ENCODE data around the gene FBXW10B. TPM values are rescaled to one million over a fixed set of nuclear protein-coding genes. Genes with fewer than 3 reads are reported as not detected.
"Not testable (repeated sequence)": the region's sequence is repeated elsewhere in the genome, so short reads cannot be mapped to it uniquely, and the experiment has no call there.

The FBXW10B gene
- total RNA-seq, 4 donors from 2014 or later, result 0.41 to 0.64 TPM; not detected in 2

DNA sequence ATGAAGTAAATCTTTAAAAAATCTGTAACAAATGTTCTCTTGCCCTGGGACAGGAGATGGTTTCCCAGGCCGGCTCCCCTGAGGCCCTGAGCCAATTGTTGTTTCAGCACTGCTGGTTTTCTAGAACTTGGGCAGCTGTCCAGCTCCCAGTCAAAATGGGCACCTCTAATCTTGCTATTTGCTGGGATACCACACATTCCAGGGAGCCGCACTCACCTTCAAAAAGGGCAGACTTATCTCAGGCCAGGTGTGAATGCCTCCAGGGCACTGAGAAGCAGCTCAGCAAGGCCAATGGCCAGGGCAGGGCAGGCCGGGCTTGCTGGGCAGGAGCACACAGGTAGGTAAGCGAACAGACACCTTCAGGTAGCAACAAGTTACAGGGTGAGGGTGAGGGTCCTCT is 40.2 kb upstream of the FBXW10B start:
- Histone ChIP-seq H3K27ac (no peak overlapping the region), H3K4me3 (no peak overlapping the region), H3K27me3 (no peaks in the 10 kb centered on the region), H3K9me3 (no peaks in the 10 kb centered on the region), H3K36me3 (no peaks in the 10 kb centered on the region), H3K4me1 (no peaks in the 10 kb centered on the region)
- TF ChIP-seq, protein P1, sequence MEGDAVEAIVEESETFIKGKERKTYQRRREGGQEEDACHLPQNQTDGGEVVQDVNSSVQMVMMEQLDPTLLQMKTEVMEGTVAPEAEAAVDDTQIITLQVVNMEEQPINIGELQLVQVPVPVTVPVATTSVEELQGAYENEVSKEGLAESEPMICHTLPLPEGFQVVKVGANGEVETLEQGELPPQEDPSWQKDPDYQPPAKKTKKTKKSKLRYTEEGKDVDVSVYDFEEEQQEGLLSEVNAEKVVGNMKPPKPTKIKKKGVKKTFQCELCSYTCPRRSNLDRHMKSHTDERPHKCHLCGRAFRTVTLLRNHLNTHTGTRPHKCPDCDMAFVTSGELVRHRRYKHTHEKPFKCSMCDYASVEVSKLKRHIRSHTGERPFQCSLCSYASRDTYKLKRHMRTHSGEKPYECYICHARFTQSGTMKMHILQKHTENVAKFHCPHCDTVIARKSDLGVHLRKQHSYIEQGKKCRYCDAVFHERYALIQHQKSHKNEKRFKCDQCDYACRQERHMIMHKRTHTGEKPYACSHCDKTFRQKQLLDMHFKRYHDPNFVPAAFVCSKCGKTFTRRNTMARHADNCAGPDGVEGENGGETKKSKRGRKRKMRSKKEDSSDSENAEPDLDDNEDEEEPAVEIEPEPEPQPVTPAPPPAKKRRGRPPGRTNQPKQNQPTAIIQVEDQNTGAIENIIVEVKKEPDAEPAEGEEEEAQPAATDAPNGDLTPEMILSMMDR (IDR thresholded peaks at IDR 0.05), result no peak
- no peak for TF ChIP-seq POLR2A (IDR thresholded peaks at IDR 0.05)
- intact Hi-C loops (cut with DNase I; ENCODE audit: low total_unique reads), result no loop called here
- DNase-seq, result no peak

DNA sequence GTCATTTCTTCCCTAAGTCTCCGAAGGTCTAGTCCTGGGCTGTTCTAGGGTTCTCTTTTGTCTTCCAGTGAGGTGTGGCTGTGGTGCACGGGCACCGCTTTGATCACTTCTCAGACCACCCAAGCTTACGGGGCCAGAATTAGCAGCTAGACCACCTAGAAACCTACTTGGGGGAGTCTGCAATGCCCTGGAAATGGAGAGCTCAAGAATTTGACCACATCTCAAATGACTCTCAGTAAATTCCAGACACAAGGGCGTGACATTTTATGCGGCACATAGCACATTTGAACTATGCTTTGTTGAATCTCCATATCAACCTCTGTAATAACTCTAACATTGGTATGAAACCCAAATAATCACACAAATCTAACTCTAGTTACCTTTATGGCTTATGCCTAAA is 39.7 kb upstream of the FBXW10B start:
- no peak for DNase-seq
- intact Hi-C loops (cut with DNase I; ENCODE audit: low total_unique reads), result no loop called here
- H3K27me3 ChIP-seq, result no peaks in the 10 kb centered on the region
- TF ChIP-seq, protein P1 (IDR thresholded peaks at IDR 0.05), result no peak
- no peak for TF ChIP-seq POLR2A (IDR thresholded peaks at IDR 0.05)
- no peaks in the 10 kb centered on the region for H3K4me1 ChIP-seq
- no peak overlapping the region for H3K27ac ChIP-seq
- no peak overlapping the region for H3K4me3 ChIP-seq
- no peaks in the 10 kb centered on the region for H3K9me3 ChIP-seq
- H3K36me3 ChIP-seq, result no peaks in the 10 kb centered on the region

DNA sequence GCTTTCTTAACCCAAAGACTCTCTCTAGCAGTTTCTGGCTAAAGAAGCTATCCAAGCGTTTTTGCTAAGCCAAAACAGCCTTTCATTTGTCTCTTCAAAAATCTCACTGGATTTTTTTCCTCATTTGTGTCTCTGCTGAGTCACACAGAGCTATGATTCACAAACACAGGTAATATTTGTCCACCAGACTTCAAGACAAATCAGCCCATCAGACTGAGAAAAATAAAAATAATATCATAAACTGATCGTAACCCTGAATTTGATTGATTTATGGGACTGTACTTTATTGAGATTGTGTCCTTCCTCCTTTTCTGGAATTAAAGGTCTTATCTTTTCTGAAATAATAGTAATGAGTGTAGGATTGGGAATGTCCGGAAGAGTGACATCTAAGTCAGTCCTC is 38.8 kb upstream of the FBXW10B start:
- intact Hi-C loops (cut with DNase I; ENCODE audit: low total_unique reads), result no loop called here
- TF ChIP-seq, protein P1 (IDR thresholded peaks at IDR 0.05), result no peak
- no peak for TF ChIP-seq POLR2A (IDR thresholded peaks at IDR 0.05)
- Histone ChIP-seq H3K27me3 (no peaks in the 10 kb centered on the region), H3K4me3 (no peak overlapping the region), H3K4me1 (no peaks in the 10 kb centered on the region), H3K36me3 (no peaks in the 10 kb centered on the region), H3K9me3 (no peaks in the 10 kb centered on the region), H3K27ac (no peak overlapping the region)
- no peak for DNase-seq

DNA sequence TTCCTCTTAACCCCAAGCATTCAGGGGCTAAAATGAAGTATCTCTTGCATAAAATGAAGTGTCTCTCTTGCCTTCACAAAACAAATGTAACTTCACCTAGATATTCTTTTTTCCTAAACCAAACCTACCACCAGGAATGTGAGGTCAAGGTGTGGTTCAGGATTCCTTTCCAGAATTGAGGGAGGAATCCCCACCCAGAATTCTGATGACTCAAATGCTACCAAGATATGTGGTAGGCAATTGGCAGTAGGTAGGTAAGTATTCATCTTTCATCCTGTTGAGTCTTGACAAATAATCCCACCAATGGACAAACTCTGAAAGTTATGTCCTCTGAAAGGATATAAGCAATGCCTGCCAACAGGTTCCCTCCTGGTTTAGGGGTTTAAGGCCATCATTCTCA is 38.4 kb upstream of the FBXW10B start:
- DNase-seq, result no peak
- no peak overlapping the region for H3K4me3 ChIP-seq
- intact Hi-C loops (cut with DNase I; ENCODE audit: low total_unique reads), result no loop called here
- no peaks in the 10 kb centered on the region for H3K27me3 ChIP-seq
- H3K4me1 ChIP-seq, result no peaks in the 10 kb centered on the region
- H3K36me3 ChIP-seq, result no peaks in the 10 kb centered on the region
- no peak for TF ChIP-seq POLR2A (IDR thresholded peaks at IDR 0.05)
- TF ChIP-seq, protein P1 (IDR thresholded peaks at IDR 0.05), result no peak
- no peaks in the 10 kb centered on the region for H3K9me3 ChIP-seq
- no peak overlapping the region for H3K27ac ChIP-seq

- peaks cover 0 to 3% of the 10 kb centered on the region in 2 donors for H3K4me1 ChIP-seq
- H3K27ac ChIP-seq, result no peak overlapping the region
- no peaks in the 10 kb centered on the region for H3K9me3 ChIP-seq
- TF ChIP-seq, protein P1 (IDR thresholded peaks at IDR 0.05), result no peak
- no peak for TF ChIP-seq POLR2A (IDR thresholded peaks at IDR 0.05)
- H3K27me3 ChIP-seq, result no peaks in the 10 kb centered on the region
- H3K4me3 ChIP-seq, result no peak overlapping the region
- H3K36me3 ChIP-seq, result no peaks in the 10 kb centered on the region
- intact Hi-C loops (cut with DNase I; ENCODE audit: low total_unique reads), result no loop called here
- DNase-seq, result no peak
Observed at GRCh38 chr17:15654886-15655561, 35.5 kb upstream of the FBXW10B start.

DNA sequence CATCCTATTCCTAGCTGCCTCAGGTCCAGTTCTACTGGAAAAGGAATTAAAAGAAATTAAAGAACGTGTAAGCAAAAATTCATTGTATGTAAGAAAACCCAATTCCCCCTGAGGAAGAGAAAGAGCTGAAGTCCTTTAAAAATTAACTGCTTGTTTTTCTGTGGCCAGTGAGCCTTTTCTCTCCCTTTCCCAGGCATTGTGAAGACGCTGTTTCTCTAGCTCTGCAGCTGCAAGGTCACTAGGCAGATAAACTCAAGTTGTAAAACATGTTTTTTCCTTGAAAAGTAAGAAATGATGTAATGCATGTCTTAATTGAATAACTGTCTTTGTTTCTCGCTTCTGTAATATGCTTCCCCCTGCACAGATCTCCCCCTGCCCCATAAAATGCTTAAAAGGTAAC is 34.9 kb upstream of the FBXW10B start:
- H3K36me3 ChIP-seq; intact Hi-C loops (cut with DNase I; ENCODE audit: low total_unique reads); H3K27ac ChIP-seq; H3K27me3 ChIP-seq; DNase-seq; H3K4me3 ChIP-seq; H3K9me3 ChIP-seq; H3K4me1 ChIP-seq: not testable (repeated sequence)
